Activated naive CD4-positive, alpha-beta T cell treated with anti-CD3 and anti-CD28 coated beads, Interleukin-2, amount 50 U/mL, for 24 hours (primary cell): Measurements from ENCODE around the gene SPHK2.
"Not testable (repeated sequence)": the region's sequence is repeated elsewhere in the genome, so short reads cannot be mapped to it uniquely, and the experiment has no call there.

ENCODE experiments used
- H3K27ac Mint-ChIP-seq: one replicate; pipeline ENCODE4 v1.8.0; 2021; ENCODE audit warnings: mild to moderate bottlenecking, mixed read lengths
- H3K27me3 Mint-ChIP-seq: one replicate; pipeline ENCODE4 v1.8.0; 2021; ENCODE audit warnings: mixed read lengths
- H3K36me3 Mint-ChIP-seq: one replicate; pipeline ENCODE4 v1.8.0; 2021; ENCODE audit warnings: mixed read lengths
- H3K4me1 Mint-ChIP-seq: one replicate; pipeline ENCODE4 v1.8.0; 2021; ENCODE audit warnings: mixed read lengths
- H3K4me3 Mint-ChIP-seq: one replicate; pipeline ENCODE4 v1.8.0; 2021; ENCODE audit warnings: mild to moderate bottlenecking, mixed read lengths
- H3K9me3 Mint-ChIP-seq: one replicate; pipeline ENCODE4 v1.8.0; 2021; ENCODE audit warnings: mixed read lengths

The SPHK2 gene

DNA sequence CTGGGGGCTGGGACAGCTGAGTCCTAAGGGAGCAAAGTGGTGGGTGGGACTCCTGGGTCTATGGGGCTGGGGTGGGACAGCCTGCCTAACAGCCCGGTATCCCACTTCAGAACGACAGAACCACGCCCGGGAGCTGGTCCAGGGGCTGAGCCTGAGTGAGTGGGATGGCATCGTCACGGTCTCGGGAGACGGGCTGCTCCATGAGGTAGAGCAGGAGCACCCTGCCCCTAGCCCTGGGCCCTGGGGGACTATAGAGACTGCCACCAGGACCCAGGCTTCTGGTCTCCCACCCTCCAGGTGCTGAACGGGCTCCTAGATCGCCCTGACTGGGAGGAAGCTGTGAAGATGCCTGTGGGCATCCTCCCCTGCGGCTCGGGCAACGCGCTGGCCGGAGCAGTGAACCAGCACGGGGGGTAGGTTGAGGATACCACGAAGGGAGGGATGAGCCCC is 8.6 kb downstream of the SPHK2 start:
- no peak overlapping the region for H3K4me3 Mint-ChIP-seq
- peaks cover 10% of the 10 kb centered on the region for H3K36me3 Mint-ChIP-seq
- H3K9me3 Mint-ChIP-seq = no peaks in the 10 kb centered on the region
- H3K4me1 Mint-ChIP-seq = peaks cover 36% of the 10 kb centered on the region
- no peaks in the 10 kb centered on the region for H3K27me3 Mint-ChIP-seq
- no peak overlapping the region for H3K27ac Mint-ChIP-seq

DNA sequence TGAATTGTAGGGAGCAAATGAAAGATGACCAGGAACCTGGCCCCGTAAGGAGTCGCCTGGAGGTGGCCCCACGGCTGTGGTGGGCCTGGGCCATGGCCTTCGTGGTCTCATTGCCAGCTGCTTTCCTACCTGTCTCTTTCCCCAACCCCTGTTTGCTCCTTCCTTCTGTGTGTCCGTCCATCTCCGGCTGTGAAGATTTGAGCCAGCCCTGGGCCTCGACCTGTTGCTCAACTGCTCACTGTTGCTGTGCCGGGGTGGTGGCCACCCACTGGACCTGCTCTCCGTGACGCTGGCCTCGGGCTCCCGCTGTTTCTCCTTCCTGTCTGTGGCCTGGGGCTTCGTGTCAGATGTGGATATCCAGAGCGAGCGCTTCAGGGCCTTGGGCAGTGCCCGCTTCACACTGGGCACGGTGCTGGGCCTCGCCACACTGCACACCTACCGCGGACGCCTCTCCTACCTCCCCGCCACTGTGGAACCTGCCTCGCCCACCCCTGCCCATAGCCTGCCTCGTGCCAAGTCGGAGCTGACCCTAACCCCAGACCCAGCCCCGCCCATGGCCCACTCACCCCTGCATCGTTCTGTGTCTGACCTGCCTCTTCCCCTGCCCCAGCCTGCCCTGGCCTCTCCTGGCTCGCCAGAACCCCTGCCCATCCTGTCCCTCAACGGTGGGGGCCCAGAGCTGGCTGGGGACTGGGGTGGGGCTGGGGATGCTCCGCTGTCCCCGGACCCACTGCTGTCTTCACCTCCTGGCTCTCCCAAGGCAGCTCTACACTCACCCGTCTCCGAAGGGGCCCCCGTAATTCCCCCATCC is 9.4 kb downstream of the SPHK2 start:
- Mint-ChIP-seq H3K36me3 (peaks cover 5% of the 10 kb centered on the region), H3K4me3 (no peak overlapping the region), H3K4me1 (peaks cover 38% of the 10 kb centered on the region), H3K27ac (peak overlapping the region; percentile 30), H3K9me3 (no peaks in the 10 kb centered on the region), H3K27me3 (no peaks in the 10 kb centered on the region)

DNA sequence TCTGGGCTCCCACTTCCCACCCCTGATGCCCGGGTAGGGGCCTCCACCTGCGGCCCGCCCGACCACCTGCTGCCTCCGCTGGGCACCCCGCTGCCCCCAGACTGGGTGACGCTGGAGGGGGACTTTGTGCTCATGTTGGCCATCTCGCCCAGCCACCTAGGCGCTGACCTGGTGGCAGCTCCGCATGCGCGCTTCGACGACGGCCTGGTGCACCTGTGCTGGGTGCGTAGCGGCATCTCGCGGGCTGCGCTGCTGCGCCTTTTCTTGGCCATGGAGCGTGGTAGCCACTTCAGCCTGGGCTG is 9.9 kb downstream of the SPHK2 start:
- no peaks in the 10 kb centered on the region for H3K9me3 Mint-ChIP-seq
- peaks cover 38% of the 10 kb centered on the region for H3K4me1 Mint-ChIP-seq
- H3K27me3 Mint-ChIP-seq = no peaks in the 10 kb centered on the region
- H3K4me3 Mint-ChIP-seq = no peak overlapping the region
- H3K27ac Mint-ChIP-seq = no peak overlapping the region
- peaks cover 3% of the 10 kb centered on the region for H3K36me3 Mint-ChIP-seq

DNA sequence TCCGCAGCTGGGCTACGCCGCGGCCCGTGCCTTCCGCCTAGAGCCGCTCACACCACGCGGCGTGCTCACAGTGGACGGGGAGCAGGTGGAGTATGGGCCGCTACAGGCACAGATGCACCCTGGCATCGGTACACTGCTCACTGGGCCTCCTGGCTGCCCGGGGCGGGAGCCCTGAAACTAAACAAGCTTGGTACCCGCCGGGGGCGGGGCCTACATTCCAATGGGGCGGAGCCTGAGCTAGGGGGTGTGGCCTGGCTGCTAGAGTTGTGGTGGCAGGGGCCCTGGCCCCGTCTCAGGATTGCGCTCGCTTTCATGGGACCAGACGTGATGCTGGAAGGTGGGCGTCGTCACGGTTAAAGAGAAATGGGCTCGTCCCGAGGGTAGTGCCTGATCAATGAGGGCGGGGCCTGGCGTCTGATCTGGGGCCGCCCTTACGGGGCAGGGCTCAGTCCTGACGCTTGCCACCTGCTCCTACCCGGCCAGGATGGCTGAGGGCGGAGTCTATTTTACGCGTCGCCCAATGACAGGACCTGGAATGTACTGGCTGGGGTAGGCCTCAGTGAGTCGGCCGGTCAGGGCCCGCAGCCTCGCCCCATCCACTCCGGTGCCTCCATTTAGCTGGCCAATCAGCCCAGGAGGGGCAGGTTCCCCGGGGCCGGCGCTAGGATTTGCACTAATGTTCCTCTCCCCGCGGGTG is 10.4 kb downstream of the SPHK2 start:
- Mint-ChIP-seq H3K4me1 (peaks cover 38% of the 10 kb centered on the region), H3K4me3 (no peak overlapping the region), H3K27ac (no peak overlapping the region), H3K9me3 (no peaks in the 10 kb centered on the region), H3K27me3 (no peaks in the 10 kb centered on the region), H3K36me3 (peaks cover 3% of the 10 kb centered on the region)

DNA sequence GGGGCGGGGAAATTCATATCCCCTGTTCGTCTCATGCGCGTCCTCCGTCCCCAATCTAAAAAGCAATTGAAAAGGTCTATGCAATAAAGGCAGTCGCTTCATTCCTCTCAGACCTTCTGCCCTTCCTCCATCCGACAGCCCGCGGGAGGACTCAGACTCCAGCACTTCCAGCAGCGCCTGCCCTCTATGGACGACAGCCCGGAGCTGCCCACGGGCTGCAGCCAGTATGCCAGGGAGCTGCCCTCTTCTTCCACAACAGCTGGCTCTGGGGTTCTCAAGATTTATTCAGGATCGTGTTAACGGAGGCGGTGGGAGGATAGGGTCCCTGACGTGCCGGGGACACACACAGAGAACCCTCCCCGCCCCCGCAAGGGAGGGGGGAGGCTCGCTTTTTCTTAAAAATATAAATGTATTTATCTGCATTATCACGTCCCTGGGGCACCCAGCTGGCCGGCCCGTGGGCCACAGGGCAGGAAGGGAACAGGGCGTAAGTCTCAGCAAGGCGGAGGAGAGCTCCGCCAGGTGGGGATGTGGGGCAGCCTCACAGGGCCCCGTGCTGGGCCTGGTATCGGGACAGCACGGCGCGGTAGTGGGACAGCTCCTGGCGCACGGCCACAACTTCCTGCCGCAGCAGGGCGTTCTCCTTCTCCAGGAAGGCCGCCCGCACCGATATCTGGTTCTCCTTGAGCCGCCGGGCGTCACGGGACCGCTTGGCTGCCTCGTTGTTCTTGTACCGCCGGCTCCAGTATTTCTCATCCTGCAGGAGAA is 11.2 kb downstream of the SPHK2 start:
- H3K27me3 Mint-ChIP-seq = no peaks in the 10 kb centered on the region
- no peaks in the 10 kb centered on the region for H3K9me3 Mint-ChIP-seq
- H3K4me3 Mint-ChIP-seq = no peak overlapping the region
- peaks cover 3% of the 10 kb centered on the region for H3K36me3 Mint-ChIP-seq
- peaks cover 37% of the 10 kb centered on the region for H3K4me1 Mint-ChIP-seq
- no peak overlapping the region for H3K27ac Mint-ChIP-seq

DNA sequence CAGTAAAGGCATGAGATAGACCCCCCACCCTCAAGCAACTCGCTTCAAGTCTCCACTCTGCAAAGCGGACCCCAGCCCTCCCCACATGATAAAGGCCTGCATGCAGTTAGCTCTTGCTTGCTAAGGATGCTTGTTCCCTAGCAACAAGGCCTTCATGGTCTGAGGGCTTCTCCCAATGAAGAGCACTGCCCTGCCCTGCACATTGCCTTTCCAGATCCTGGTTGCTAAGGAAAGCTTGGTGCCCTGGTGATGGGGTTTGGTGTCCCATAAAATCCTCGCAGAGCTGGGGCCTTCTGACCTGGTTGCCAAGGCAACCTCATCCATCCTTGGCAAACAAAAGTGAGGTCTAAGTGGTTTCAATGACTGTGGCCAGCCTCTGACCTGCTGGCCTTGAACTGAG is 11.9 kb downstream of the SPHK2 start:
- H3K27me3 Mint-ChIP-seq = no peaks in the 10 kb centered on the region
- peaks cover 40% of the 10 kb centered on the region for H3K4me1 Mint-ChIP-seq
- H3K27ac Mint-ChIP-seq = no peak overlapping the region
- H3K4me3 Mint-ChIP-seq = no peak overlapping the region
- H3K9me3 Mint-ChIP-seq = no peaks in the 10 kb centered on the region
- peaks cover 3% of the 10 kb centered on the region for H3K36me3 Mint-ChIP-seq

DNA sequence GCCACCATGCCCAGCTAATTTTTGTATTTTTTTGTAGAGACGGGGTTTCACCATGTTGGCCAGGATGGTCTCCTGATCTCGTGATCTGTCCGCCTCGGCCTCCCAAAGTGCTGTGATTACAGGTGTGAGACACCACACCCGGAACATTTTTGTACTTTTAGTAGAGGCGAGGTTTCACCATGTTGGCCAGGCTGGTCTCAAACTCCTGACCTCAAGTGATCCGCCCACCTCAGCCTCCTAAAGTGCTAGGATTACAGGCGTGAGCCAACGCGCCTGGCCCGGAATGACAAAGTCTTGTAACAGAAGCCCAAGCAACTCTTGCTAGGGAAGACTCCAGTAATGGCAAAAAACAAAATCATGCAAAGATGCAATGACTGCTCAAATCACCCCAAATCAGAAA is 13.0 kb downstream of the SPHK2 start:
- not testable (repeated sequence) for H3K27me3 Mint-ChIP-seq, H3K36me3 Mint-ChIP-seq, H3K27ac Mint-ChIP-seq, H3K9me3 Mint-ChIP-seq, H3K4me3 Mint-ChIP-seq
- H3K4me1 Mint-ChIP-seq = peaks cover 36% of the 10 kb centered on the region

DNA sequence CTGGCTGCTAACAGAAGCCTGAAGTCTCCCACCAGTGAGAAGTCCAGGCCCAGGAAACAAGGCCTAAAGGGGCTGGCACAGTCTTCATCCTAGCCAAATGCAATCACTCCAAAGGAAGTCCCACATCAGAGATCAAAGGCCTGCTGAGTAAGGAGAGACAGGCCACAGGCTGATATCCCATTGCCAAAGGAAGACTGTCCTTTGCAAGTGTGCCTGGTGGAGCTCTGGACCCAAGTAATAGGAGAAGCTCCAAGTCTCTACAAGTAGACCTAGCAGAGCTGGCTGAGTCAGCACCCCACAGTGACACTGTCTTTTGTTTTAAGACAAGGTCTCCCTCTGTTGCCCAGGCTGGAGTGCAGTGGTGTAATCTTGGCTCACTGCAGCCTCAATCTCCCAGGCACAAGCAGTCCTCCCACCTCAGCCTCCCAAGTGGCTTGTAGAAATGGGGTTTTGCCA is 13.4 kb downstream of the SPHK2 start:
- Mint-ChIP-seq H3K36me3 (peaks cover 3% of the 10 kb centered on the region), H3K9me3 (no peaks in the 10 kb centered on the region), H3K27ac (no peak overlapping the region), H3K4me3 (no peak overlapping the region), H3K27me3 (no peaks in the 10 kb centered on the region), H3K4me1 (peaks cover 36% of the 10 kb centered on the region)

DNA sequence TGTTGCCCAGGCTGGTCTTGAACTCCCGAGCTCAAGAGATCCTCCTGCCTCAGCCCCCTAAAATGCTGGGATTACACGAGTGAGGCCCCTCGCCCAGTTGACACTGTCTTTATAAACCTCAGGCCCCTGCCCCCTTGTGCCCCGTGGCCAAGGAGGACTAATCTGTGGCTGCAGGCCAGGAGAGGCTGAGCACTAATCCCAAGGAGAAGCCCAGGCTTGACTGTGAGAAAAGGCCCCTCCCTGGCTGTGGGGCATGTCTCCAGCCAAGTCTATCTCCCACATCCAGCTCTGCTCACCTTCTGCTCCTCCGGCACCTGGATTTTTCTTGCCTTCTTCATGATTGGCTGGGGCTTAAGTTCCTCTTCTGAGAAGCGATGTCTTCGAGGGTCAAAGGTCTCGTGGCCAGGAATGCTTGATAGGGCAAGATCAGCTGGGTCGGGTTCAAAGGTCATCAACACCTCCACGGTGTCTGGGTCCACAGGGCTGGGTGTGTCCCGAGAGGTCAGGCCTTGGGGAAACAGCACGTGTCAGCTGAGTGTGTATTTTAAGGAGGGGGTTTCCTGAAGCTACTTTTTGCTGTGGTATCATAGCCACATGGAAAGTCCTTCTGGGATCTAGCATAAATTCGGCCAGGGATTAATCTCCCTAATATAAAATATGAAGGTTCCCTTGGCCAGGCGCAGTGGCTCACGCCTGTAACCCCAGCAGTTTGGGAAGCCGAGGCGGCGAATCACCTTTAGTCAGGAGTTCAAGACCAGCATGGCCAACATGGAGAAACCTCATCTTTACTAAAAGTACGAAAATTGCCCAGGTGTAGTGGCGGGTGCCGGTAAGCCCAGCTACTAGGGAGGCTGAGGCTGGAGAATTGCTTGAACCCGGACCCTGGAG is 14.1 kb downstream of the SPHK2 start:
- Mint-ChIP-seq H3K4me1 (peaks cover 39% of the 10 kb centered on the region), H3K27ac (peak overlapping the region; percentile 82), H3K9me3 (no peaks in the 10 kb centered on the region), H3K36me3 (peaks cover 3% of the 10 kb centered on the region), H3K4me3 (no peak overlapping the region), H3K27me3 (no peaks in the 10 kb centered on the region)

DNA sequence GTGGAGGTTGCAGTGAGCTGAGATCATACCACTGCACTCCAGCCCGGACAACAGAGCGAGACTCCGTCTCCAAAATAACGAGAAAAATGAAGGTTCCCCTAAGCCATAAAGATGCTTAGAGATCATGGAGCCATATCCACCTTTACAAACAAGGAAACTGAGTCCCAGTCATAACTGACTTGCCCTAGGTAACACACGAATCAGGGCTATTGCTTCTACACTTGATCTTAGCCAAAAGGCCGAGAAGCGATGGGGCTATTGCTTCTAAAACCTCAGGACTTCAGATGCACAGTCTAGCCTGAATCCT is 14.7 kb downstream of the SPHK2 start:
- peak overlapping the region; percentile 82 for H3K27ac Mint-ChIP-seq
- H3K9me3 Mint-ChIP-seq = no peaks in the 10 kb centered on the region
- no peaks in the 10 kb centered on the region for H3K36me3 Mint-ChIP-seq
- peak overlapping the region; percentile 84 for H3K4me3 Mint-ChIP-seq
- H3K27me3 Mint-ChIP-seq = no peaks in the 10 kb centered on the region
- H3K4me1 Mint-ChIP-seq = peaks cover 45% of the 10 kb centered on the region

DNA sequence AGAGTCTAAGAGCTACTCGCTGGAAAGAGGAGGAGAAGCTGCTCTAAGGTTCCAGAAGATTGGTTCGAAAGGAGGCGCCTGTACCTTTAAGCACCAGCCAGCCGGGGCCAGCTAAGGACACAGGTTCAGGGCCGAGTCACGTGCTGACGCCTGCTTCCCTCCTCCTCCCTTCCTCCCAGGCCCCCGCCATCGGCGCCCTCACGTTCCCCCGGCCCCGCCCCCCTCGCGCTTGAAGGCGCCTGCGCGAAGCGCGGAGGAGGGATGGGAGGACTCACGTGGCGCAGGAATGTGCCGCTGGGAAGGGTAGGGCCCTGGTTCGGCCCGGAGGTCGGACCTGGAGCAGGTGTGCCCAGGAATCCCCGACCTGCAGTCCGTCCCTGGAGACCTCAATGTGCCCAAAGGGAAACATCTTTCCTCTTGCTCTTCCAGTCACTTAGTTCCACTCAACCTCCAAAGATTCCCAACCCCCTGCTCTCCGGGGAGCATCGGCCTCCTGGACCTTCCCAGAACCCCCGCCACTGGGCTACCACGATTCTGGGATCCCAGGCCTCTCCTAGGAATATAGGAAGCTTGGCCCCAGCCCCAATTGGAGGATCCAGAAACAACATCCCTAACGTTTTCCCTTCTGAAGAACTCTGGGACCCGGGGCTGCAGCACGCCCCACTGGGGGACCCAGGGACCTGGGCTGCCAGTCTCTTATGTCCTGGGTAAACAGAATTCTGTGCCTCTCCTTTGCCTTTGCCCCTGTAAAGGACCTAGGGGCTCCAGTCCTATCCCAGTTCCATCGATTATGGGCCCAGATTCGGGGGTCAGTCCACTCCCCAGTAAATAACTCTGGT is 15.3 kb downstream of the SPHK2 start:
- Mint-ChIP-seq H3K9me3 (no peaks in the 10 kb centered on the region), H3K27me3 (no peaks in the 10 kb centered on the region), H3K27ac (peak overlapping the region; percentile 82), H3K4me3 (peak overlapping the region; percentile 84), H3K4me1 (peaks cover 49% of the 10 kb centered on the region), H3K36me3 (no peaks in the 10 kb centered on the region)

DNA sequence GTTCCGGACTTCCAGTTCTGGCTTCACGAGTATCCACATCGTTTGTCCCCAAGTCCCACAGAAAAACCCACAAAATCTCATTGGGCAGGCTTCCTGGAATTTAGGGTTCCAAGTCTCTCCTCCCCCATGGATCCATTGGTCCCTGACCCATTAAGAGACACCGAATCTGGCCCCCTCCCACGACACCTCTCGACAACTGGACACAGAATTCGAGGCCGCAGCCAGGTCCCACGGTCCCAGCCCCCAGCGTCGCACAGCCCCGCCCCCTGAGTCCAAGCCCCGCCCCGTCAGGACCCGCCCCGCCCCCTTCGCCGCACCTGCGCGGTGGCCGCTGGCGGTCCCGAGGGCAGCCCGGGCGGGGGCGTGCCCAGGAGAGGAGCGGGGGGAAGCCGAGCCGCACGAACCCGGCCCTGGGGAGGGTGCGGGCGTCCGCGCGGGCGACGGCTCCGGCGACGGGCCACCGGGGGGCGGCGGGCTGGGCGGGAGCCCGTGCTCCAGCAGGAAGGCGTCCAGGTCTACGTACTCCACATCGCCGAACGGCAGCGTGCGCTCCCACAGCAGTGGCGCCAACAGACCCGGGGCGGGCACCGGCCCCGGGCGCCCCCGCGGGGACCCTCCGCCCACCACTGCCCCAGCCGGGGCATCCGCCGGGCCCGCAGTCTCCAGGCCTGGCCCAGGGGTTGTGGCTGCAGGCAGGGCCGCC is 16.1 kb downstream of the SPHK2 start:
- H3K36me3 Mint-ChIP-seq = no peaks in the 10 kb centered on the region
- H3K27ac Mint-ChIP-seq = peak overlapping the region; percentile 82
- H3K4me1 Mint-ChIP-seq = peaks cover 49% of the 10 kb centered on the region
- H3K4me3 Mint-ChIP-seq = peak overlapping the region; percentile 84
- H3K27me3 Mint-ChIP-seq = no peaks in the 10 kb centered on the region
- H3K9me3 Mint-ChIP-seq = no peaks in the 10 kb centered on the region

DNA sequence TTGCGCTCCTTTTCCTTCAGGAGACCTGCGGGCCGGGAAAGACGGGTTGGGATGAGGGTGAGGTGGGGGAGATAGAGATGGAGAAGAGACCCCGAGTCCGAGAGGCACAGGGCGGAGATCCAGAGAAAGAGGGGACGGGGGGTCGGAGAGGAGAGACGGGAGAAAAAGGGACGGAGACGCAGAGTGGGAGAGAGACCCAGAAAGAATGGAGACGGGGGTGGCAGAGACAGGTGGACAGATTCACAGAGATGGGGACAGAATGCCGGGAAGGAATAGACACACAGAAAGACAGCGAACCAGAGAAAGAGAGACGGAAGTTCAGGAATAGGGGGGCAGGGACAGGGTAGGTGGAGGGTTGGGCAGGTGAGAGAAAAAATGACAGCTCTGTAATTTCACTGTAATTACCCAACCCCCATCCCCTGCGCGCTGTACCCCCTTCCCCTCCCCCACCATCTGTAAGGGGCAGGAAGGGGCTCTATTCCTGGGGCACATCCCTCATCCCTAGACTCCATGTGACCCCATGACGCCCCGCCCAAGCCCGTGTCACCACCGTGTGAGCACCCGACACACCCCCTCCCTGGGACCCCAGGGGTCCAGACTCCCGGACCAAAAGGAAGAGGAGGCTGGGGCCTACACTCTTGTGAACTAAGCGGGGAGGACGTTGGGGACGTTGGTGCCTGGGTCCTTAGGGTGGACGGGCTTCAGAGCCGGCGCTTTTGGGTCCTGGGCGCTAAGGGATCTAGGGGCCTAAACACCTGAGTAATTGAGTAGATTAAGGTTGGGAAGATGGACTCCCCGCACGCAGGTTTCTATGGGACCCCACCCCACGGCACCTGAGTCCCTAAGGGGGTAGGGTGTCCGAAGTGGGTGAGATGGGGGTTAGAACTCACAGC is 16.9 kb downstream of the SPHK2 start:
- H3K27ac Mint-ChIP-seq = peak overlapping the region; percentile 97
- H3K36me3 Mint-ChIP-seq = no peaks in the 10 kb centered on the region
- H3K4me1 Mint-ChIP-seq = peaks cover 49% of the 10 kb centered on the region
- peak overlapping the region; percentile 98 for H3K4me3 Mint-ChIP-seq
- H3K27me3 Mint-ChIP-seq = no peaks in the 10 kb centered on the region
- no peaks in the 10 kb centered on the region for H3K9me3 Mint-ChIP-seq
